GM12878 (cell line): ENCODE measurements around the gene RANGAP1. TPM values are rescaled to one million over a fixed set of nuclear protein-coding genes. Genes with fewer than 3 reads are reported as not detected.

Experiments
- ATAC-seq: fragments of 200-7000 bp; cut with Tn5 transposase; 3 replicates; pipeline ENCODE4 v1.9.1; 2020; ENCODE audit warnings: mild to moderate bottlenecking, moderate library complexity
- BruUV-seq: library from RNA; stranded (reverse); fragments of 400-500 nt; replicated peaks from 2 replicates; lab custom pipeline; 2021; lab: Mats Ljungman, UMichigan
- CTCF ChIA-PET: fragments of 300-600 bp; sonication (Branson Sonifier 250); formaldehyde crosslinking; extraction: SDS; loops from one replicate; lab custom pipeline; 2021; ENCODE audit warnings: inconsistent platforms; lab: Yijun Ruan, JAX
- POLR2A ChIA-PET: fragments of 350-600 bp; formaldehyde crosslinking; extraction: SDS; loops from one replicate; lab custom pipeline; 2021; ENCODE audit warnings: inconsistent platforms; lab: Charles Lee
- RAD21 ChIA-PET: fragments of 300-600 bp; sonication (Branson Sonifier 250); formaldehyde crosslinking; loops from one replicate; lab custom pipeline; 2023; ENCODE audit warnings: antibody characterized with exemption; ENCODE audit not compliant: unreplicated experiment; lab: Charles Lee
- SMC1A ChIA-PET: fragments of 300-600 bp; sonication (Branson Sonifier 250); formaldehyde crosslinking; loops from one replicate; lab custom pipeline; 2023; ENCODE audit not compliant: unreplicated experiment, uncharacterized antibody; lab: Charles Lee
- DNase-seq: peaks from one replicate; pipeline ENCODE4 v3.0.0-alpha.2; 2011; ENCODE audit warnings: low read depth, low spot score
- FAIRE-seq: peaks from 3 replicates; lab custom pipeline; 2011; peaks lifted over from hg19 to GRCh38; lab: Jason Lieb, UNC
- H2AFZ ChIP-seq: 2 replicates; pipeline ENCODE4 v1.6.0; 2011; ENCODE audit warnings: low read depth, low read length, control low read depth; ENCODE audit not compliant: control insufficient read depth
- H3K27ac ChIP-seq: 2 replicates; pipeline ENCODE4 v1.5.1; 2011; ENCODE audit warnings: control low read depth; ENCODE audit not compliant: control insufficient read depth, insufficient read depth
- H3K27me3 ChIP-seq, 2 experiments: replicated peaks in 1 of 2; 2 replicates each; pipeline versions ENCODE4 v1.6.0 to v1.6.1; 2011; ENCODE audit warnings: low read length in 1 of 2; ENCODE audit not compliant: control insufficient read depth in 2 of 2, insufficient read depth in 2 of 2
- H3K36me3 ChIP-seq, 2 experiments: 2 replicates each; pipeline ENCODE4 v1.5.1; 2011; ENCODE audit warnings: low read length in 1 of 2; ENCODE audit not compliant: control insufficient read depth in 2 of 2, insufficient read depth in 2 of 2
- H3K4me1 ChIP-seq: 2 replicates; pipeline ENCODE4 v1.6.1; 2011; ENCODE audit warnings: mild to moderate bottlenecking, low read length, moderate library complexity, mixed read lengths; ENCODE audit not compliant: control insufficient read depth, insufficient read depth
- H3K4me2 ChIP-seq: 2 replicates; pipeline ENCODE4 v1.6.0; 2011; ENCODE audit warnings: control low read depth; ENCODE audit not compliant: control insufficient read depth, insufficient read depth
- H3K4me3 ChIP-seq: fragments of 200-600 bp; sonication (generic); 2 replicates; pipeline ENCODE4 v1.5.1; 2016
- H3K79me2 ChIP-seq: 2 replicates; pipeline ENCODE4 v1.6.0; 2011; ENCODE audit warnings: low read length; ENCODE audit not compliant: control insufficient read depth, insufficient read depth
- H3K9ac ChIP-seq: 2 replicates; pipeline ENCODE4 v1.8.0; 2011; ENCODE audit warnings: low read length, control low read depth, mixed read lengths; ENCODE audit not compliant: control insufficient read depth, insufficient read depth
- H3K9me3 ChIP-seq: replicated peaks from 3 replicates; pipeline ENCODE4 v1.5.1; 2011; ENCODE audit warnings: mild to moderate bottlenecking, low read length; ENCODE audit not compliant: control insufficient read depth, insufficient read depth
- H4K20me1 ChIP-seq: 2 replicates; pipeline ENCODE4 v1.6.0; 2011; ENCODE audit not compliant: control insufficient read depth, insufficient read depth
- CBX3 ChIP-seq: fragments of 200-600 bp; sonication (generic); IDR thresholded peaks from 2 replicates; pipeline ENCODE4 v1.6.1; 2016; ENCODE audit warnings: low read depth, borderline replicate concordance
- PML ChIP-seq: IDR thresholded peaks from 2 replicates; pipeline ENCODE4 v1.6.1; 2012; ENCODE audit warnings: low read length, inconsistent platforms
- POLR2A ChIP-seq: IDR thresholded peaks from 2 replicates; pipeline ENCODE4 v1.6.1; 2011; ENCODE audit warnings: low read depth, mild to moderate bottlenecking, low read length
- TBL1XR1 ChIP-seq: IDR thresholded peaks from 2 replicates; pipeline ENCODE4 v1.6.1; 2012; ENCODE audit warnings: low read depth, low read length, improper control_type of control experiment
- YBX1 ChIP-seq: fragments of 450-650 bp; IDR thresholded peaks from 2 replicates; pipeline ENCODE4 v1.6.1; 2016; ENCODE audit warnings: antibody characterized with exemption
- ZNF622 ChIP-seq: fragments of 450-650 bp; IDR thresholded peaks from 2 replicates; pipeline ENCODE4 v1.6.1; 2017; ENCODE audit warnings: mild to moderate bottlenecking, inconsistent platforms
- WGBS: methylation state at CpG from one replicate; pipeline ENCODE4 v1.1.6; 2016; ENCODE audit warnings: low lambda C conversion rate; ENCODE audit not compliant: insufficient replicate concordance, insufficient coverage; ENCODE audit errors: missing lambda C conversion rate; 5-methylcytosine and 5-hydroxymethylcytosine counted together
- in situ Hi-C: fragments of 300-500 bp; cut with MboI; formaldehyde crosslinking; loops from 9 replicates; pipeline ENCODE4 v1.14.3; 2018; ENCODE audit warnings: mixed read lengths
- intact Hi-C: fragments of 100-400 bp; cut with micrococcal nuclease; formaldehyde crosslinking; loops from one replicate; pipeline ENCODE4 v1.14.2; 2022; ENCODE audit not compliant: unreplicated experiment
- polyA plus RNA-seq, 11 experiments: library from polyadenylated mRNA; depleted of rRNA in 4 of 11; unstranded in 6 of 11; stranded (reverse) in 5 of 11; fragments of >200 nt; fragmentation: Nextera tagmentation in 4 of 11; fragmentation: Illumina TruSeq in 1 of 11; extraction: Ambion mirVana in 4 of 11; extraction: Trizol in 1 of 11; gene quantifications; 1 replicate in 1 of 11; 2 replicates in 10 of 11; pipeline versions ENCODE4 v1.2.1 to v1.2.3, GENCODE V29; 2011 to 2016; ENCODE audit warnings: inconsistent platforms in 2 of 11, missing spikeins in 2 of 11, low read depth in 1 of 11
- total RNA-seq, 4 experiments: library from RNA; depleted of rRNA in 3 of 4; stranded (reverse); fragments of >200 nt in 3 of 4; fragmentation: Illumina TruSeq in 1 of 4; extraction: Trizol in 1 of 4; gene quantifications; 2 replicates each; pipeline versions ENCODE4 v1.2.1 to v1.2.3, GENCODE V29; 2013 to 2021

RANGAP1 gene
- total and polyA plus RNA-seq, 10 of the 15 experiments (the other 5 are each of a cell fraction or from before 2014, with no cell fraction given) = 2.5 to 109 (median 60.2) TPM

- ATAC-seq (no peak), FAIRE-seq (no peak), DNase-seq (no peak)
- Histone ChIP-seq H3K36me3 (peaks cover 19 to 22% of the 10 kb centered on the region in 2 experiments; a peak in 3 of 4 replicates), H3K9me3 (no peaks in the 10 kb centered on the region), H3K27ac (no peak overlapping the region), H3K4me1 (no peaks in the 10 kb centered on the region), H4K20me1 (no peaks in the 10 kb centered on the region), H3K9ac (no peak overlapping the region), H3K4me3 (no peak overlapping the region), H3K27me3 (no peaks in the 10 kb centered on the region), H3K4me2 (no peak overlapping the region), H3K79me2 (no peaks in the 10 kb centered on the region), H2AFZ (no peak overlapping the region)
- no peak for TF ChIP-seq YBX1
- TF ChIP-seq POLR2A = 0 out of 2 replicates have a peak, but pooled peaks have one; percentile 11
- no peak for TF ChIP-seq CBX3
- 98% methylated on average over 11 of the region's 11 CpGs for WGBS
- RAD21 ChIA-PET = no interaction called here
- SMC1A ChIA-PET = no interaction called here
- intact Hi-C loops (no loop called here), in situ Hi-C loops (no loop called here)
- no TSS peak for BruUV-seq
- POLR2A ChIA-PET = no interaction called here
- CTCF ChIA-PET = interaction anchor here (1.0 to 1.9 kb wide), 2 partner anchors 49 to 69 kb away, joined by 3 to 4 read pairs; partner anchors contain the start of gene RANGAP1
These were observed 49.1 kb upstream of the RANGAP1 start for GRCh38 chr22:41334951-41335635.

GRCh38 chr22:41334215-41334614 lies 48.2 kb upstream of the RANGAP1 start:
- H3K4me3 ChIP-seq = no peak overlapping the region
- BruUV-seq = no TSS peak
- H3K79me2 ChIP-seq = no peaks in the 10 kb centered on the region
- FAIRE-seq = no peak
- H3K27ac ChIP-seq = no peak overlapping the region
- no peaks in the 10 kb centered on the region for H3K4me1 ChIP-seq
- peaks cover 16 to 23% of the 10 kb centered on the region in 2 experiments; a peak in 3 of 4 replicates for H3K36me3 ChIP-seq
- no peaks in the 10 kb centered on the region for H4K20me1 ChIP-seq
- 98% methylated on average over 3 of the region's 3 CpGs for WGBS
- H3K9ac ChIP-seq = no peak overlapping the region
- no peak for TF ChIP-seq ZNF622
- TF ChIP-seq PML = no peak
- TF ChIP-seq TBL1XR1 = no peak
- no peak for DNase-seq
- H2AFZ ChIP-seq = no peak overlapping the region
- CTCF ChIA-PET = interaction anchor here (1.0 to 1.9 kb wide), 2 partner anchors 48 to 70 kb away, joined by 3 to 4 read pairs; partner anchors contain the start of gene RANGAP1
- POLR2A ChIA-PET = interaction anchor here (0.5 to 0.9 kb wide), 2 partner anchors 9 to 272 kb away, joined by 3 to 5 read pairs; no protein-coding TSS in a partner anchor
- H3K4me2 ChIP-seq = no peak overlapping the region
- SMC1A ChIA-PET = interaction anchor here (0.6 to 1.0 kb wide), 2 partner anchors 27 to 412 kb away, joined by 3 read pairs; no protein-coding TSS in a partner anchor
- H3K27me3 ChIP-seq = no peaks in the 10 kb centered on the region
- no peaks in the 10 kb centered on the region for H3K9me3 ChIP-seq
- intact Hi-C loops = no loop called here
- RAD21 ChIA-PET = no interaction called here
- no peak for ATAC-seq
- in situ Hi-C loops = no loop called here
